GM12873 (cell line): ENCODE data around the gene ATG13.

Source experiments
- TF ChIP-seq, protein P1 (sequence below): IDR thresholded peaks from 2 replicates; pipeline ENCODE4 v1.5.1; 2012; ENCODE audit warnings: low read depth, mild to moderate bottlenecking, moderate library complexity, low read length, control low read depth; ENCODE audit not compliant: insufficient read depth; ENCODE audit errors: missing control alignments

Gene ATG13

DNA sequence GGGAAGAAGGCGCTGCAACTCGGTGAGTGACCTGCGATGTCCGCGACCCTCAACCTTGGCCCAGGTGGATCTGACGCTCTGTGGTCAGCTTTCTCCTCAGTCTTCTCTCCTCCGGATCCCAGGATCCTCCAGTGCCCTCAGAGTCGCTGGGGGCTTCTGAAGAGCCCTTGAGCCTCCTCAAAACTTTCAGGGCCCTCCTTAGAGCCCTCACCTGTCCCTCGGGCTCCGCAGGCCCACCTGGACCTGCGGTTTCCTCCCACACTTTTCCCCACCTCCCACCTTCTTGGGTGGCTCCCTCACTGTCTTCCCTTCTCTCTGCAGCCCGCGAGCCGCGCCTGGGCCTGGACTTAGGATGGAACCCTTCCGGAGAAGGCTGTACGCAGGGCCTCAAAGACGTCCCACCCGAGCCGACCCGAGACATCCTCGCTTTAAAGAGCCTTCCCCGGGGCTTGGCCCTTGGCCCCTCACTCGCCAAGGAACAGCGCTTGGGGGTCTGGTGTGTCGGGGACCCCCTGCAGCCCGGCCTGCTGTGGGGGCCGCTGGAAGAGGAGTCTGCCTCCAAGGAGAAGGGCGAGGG, 83.8 kb downstream of the ATG13 start:
- TF ChIP-seq, protein P1, sequence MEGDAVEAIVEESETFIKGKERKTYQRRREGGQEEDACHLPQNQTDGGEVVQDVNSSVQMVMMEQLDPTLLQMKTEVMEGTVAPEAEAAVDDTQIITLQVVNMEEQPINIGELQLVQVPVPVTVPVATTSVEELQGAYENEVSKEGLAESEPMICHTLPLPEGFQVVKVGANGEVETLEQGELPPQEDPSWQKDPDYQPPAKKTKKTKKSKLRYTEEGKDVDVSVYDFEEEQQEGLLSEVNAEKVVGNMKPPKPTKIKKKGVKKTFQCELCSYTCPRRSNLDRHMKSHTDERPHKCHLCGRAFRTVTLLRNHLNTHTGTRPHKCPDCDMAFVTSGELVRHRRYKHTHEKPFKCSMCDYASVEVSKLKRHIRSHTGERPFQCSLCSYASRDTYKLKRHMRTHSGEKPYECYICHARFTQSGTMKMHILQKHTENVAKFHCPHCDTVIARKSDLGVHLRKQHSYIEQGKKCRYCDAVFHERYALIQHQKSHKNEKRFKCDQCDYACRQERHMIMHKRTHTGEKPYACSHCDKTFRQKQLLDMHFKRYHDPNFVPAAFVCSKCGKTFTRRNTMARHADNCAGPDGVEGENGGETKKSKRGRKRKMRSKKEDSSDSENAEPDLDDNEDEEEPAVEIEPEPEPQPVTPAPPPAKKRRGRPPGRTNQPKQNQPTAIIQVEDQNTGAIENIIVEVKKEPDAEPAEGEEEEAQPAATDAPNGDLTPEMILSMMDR: no peak

DNA sequence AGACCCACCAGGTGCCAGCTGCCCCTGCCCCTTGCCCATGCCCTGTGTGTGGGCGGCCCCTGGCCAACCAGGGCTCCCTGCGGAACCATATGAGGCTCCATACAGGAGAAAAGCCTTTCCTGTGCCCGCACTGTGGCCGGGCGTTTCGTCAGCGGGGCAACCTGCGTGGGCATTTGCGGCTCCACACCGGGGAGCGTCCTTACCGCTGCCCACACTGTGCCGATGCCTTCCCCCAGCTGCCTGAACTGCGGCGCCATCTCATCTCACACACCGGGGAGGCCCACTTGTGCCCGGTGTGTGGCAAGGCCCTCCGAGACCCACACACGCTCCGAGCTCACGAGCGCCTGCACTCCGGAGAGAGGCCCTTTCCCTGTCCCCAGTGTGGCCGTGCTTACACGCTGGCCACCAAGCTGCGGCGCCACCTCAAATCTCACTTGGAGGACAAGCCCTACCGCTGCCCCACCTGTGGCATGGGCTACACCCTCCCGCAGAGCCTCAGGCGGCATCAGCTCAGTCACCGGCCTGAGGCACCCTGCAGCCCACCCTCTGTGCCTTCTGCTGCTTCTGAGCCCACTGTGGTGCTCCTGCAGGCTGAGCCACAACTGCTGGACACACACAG, 87.8 kb downstream of the ATG13 start:
- TF ChIP-seq, protein P1: no peak

DNA sequence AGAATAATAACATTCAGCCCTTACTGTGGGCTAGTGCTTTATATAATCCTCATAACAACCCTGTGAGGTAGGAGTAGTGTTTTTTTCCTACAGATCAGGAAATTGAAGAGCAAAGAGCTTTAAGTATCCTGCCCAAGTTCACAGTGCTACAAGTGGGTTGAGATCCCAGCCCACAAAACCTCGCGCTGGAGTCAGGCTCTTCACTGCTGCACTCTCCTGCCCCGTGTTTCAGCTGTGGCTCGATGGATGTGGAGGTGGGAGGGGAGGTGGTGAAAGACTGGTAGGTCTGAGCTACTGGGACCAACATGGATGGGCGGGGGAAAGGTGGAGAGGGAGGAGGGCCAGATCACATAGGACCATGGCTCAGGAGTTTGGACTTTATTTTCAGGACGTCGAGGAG, 89.5 kb downstream of the ATG13 start:
- TF ChIP-seq, protein P1: no peak

DNA sequence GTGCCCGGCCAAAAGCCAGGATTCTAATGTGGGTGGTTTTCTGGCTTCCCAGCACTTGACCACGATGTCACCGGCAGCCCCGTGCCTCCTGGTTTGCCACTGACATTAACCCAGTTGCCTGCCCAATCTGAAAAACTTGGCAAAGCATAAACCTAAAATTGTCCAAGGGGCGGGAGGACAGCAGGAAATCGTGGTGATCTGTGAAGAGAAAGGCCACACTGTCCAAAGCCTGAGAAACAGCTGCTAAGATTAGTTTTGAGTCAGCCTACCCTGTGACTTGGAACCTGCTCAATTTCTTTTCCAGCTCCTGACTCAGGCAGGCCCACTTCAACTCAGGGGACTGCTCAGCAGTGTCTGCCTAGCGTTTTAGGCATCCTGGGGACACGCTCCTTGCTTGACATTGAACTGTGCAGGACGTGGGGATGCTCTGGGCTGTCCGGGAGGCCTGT, 93.5 kb downstream of the ATG13 start:
- TF ChIP-seq, protein P1: no peak

DNA sequence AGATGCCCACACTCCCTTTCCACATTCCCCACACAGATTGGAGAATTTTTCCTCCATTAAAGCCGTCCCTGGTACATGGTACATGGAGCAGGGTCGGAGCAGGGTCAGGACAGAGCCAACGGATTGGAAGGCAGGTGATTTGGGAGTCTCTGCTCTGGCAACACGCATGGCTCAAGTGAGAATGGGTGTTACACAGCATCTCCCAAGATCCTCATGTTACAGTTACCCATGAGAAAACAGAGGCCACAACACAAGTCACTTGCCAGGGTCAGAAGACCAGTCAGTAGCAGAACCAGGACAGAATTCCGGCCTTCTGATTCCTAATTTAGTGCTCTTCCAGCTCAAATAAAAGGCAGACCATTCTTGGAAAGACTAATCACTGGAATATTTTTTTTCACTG, 94.0 kb downstream of the ATG13 start:
- TF ChIP-seq, protein P1: no peak

DNA sequence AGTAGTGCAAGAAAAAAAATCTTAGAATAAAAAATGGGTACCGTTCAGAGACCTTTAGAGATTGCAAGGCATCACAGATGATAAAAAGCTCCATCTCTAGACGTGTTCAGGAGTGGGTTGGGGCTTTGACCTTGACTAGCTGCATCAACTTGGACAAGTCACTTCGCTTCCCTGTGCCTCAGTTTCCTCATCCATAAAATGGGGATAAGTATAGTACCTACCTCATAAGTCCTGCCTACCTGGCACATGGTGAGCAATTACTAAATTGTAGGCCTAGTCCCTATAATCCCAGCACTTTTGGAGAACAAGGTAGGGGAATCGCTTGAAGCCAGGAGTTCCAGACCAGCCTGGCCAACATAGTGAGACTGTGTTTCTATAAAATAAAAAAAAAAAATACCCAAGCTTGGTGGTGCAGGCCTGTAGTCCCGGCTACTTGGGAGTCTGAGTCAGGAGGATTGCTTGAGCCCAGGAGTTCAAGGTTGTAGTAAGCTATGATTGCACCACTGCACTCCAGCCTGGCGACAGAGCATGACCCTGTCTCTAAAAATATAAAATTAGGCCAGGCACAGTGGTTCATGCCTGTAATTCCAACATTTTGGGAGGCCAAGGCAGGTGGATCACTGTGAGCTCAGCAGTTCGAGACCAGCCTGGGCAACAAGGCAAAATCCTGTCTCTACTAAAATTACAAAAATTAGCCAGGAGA, 95.7 kb downstream of the ATG13 start:
- TF ChIP-seq, protein P1: no peak
